KOPT-K1 (cell line): ENCODE measurements around the gene AMDHD1.

Experiments
- H3K27ac ChIP-seq: fragments of 200-600 bp; sonication (generic); 2 replicates; pipeline ENCODE4 v1.5.1; 2016; ENCODE audit warnings: antibody characterized with exemption, mild to moderate bottlenecking, low read depth, low read length; ENCODE audit not compliant: poor library complexity, severe bottlenecking
- H3K36me3 ChIP-seq: fragments of 200-600 bp; sonication (generic); 2 replicates; pipeline ENCODE4 v1.5.1; 2017; ENCODE audit warnings: antibody characterized with exemption, mild to moderate bottlenecking, low read length, moderate library complexity; ENCODE audit not compliant: insufficient read depth
- H3K9me3 ChIP-seq: fragments of 200-600 bp; sonication (generic); 2 replicates; pipeline ENCODE4 v1.5.1; 2017; ENCODE audit warnings: antibody characterized with exemption, low read length, mild to moderate bottlenecking; ENCODE audit not compliant: insufficient read depth, poor library complexity, severe bottlenecking

AMDHD1 gene

GRCh38 chr12:95997276-95997675 lies 54.1 kb downstream of the AMDHD1 start:
- Histone ChIP-seq H3K36me3 (peaks cover 6% of the 10 kb centered on the region), H3K9me3 (no peaks in the 10 kb centered on the region), H3K27ac (no peak overlapping the region)

GRCh38 chr12:95997911-95998510 lies 54.9 kb downstream of the AMDHD1 start:
- Histone ChIP-seq H3K9me3 (no peaks in the 10 kb centered on the region), H3K36me3 (peaks cover 10% of the 10 kb centered on the region), H3K27ac (no peak overlapping the region)

- Histone ChIP-seq H3K36me3 (peaks cover 10% of the 10 kb centered on the region), H3K27ac (no peak overlapping the region), H3K9me3 (no peaks in the 10 kb centered on the region)
Measured at GRCh38 chr12:95998611-95999286, 55.6 kb downstream of the AMDHD1 start.

GRCh38 chr12:95999484-95999883 lies 56.4 kb downstream of the AMDHD1 start:
- peaks cover 16% of the 10 kb centered on the region for H3K36me3 ChIP-seq
- H3K9me3 ChIP-seq = no peaks in the 10 kb centered on the region
- no peak overlapping the region for H3K27ac ChIP-seq

DNA sequence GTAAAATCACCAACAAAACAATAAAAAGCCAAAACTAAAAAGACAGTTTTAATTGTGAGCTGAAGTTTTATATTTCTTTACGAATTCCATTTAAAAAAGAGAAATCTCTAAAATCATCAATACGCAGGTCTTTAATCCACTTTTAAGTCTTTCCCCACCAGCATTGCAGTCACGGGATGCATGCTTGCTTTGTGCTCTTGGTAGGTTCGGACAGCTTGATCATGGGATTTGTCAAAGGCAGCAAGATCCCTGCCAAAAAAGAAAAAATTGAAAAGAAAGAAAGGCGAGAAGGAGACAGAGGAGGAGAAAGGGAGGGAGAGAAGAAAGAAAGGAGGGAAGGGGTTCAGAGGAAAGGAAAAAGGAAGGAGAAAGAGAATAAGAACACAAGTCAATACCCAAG lies 57.7 kb downstream of the AMDHD1 start:
- peaks cover 29% of the 10 kb centered on the region for H3K36me3 ChIP-seq
- H3K27ac ChIP-seq = no peak overlapping the region
- no peaks in the 10 kb centered on the region for H3K9me3 ChIP-seq

DNA sequence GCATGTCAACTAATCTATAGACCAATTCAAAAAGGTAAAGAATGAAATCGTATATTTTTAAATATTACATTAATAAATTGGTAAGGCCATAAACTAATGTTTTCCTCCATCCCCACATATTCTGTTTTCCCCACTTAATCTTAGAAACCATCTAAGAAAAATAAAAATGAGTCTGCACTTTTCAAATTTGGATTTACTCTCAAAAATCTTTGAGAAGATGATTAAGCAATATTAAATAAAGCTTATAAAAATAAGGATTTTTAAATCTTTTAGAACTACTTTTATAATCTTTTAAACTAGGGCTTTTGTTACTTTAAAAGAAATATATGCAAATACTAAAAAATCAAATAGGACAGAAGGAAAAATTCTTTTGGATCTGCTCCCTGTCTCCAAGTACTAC lies 63.6 kb downstream of the AMDHD1 start:
- peaks cover 69% of the 10 kb centered on the region for H3K36me3 ChIP-seq
- H3K9me3 ChIP-seq = no peaks in the 10 kb centered on the region
- H3K27ac ChIP-seq = no peak overlapping the region

- peaks cover 78% of the 10 kb centered on the region for H3K36me3 ChIP-seq
- no peaks in the 10 kb centered on the region for H3K9me3 ChIP-seq
- no peak overlapping the region for H3K27ac ChIP-seq
Measured at GRCh38 chr12:96007729-96008128, 64.6 kb downstream of the AMDHD1 start.

DNA sequence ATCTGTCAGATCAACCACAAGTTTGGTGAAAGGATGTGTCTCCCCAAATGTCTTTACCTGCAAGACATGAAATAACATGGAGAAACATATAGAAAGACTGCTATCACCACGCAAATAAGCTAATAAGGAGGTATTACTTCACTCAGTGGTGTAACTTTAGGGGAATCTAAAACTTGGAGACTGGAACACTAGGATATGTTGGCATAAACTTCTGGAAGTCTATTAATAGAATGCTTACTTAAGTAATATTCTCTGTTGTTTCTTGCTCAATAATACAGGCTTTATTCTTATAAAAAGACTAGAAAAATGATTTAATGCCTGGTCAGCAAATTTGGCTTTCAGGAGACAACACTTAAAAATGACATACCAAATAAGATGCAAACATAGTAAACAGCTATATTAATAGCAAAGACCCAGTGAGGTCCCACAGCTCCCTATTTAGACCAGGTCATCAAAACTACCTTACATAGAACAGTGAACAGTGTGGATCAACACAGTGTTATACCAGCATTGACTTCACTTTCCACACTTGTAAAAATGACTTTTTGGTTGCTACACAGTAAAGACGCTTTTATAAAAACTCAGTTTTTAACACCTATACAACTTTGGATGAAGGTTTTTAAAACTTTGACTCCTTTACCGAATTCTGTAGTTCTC lies 71.9 kb downstream of the AMDHD1 start:
- Histone ChIP-seq H3K36me3 (peaks cover 81% of the 10 kb centered on the region), H3K27ac (no peak overlapping the region), H3K9me3 (no peaks in the 10 kb centered on the region)

GRCh38 chr12:96015672-96016071 lies 72.5 kb downstream of the AMDHD1 start:
- Histone ChIP-seq H3K9me3 (no peaks in the 10 kb centered on the region), H3K27ac (no peak overlapping the region), H3K36me3 (peaks cover 75% of the 10 kb centered on the region)
